Fibroblast of villous mesenchyme (primary cell): ENCODE results near the gene COX17. TPM values are rescaled to one million over a fixed set of nuclear protein-coding genes. Genes with fewer than 3 reads are reported as not detected.

Source experiments
- DNase-seq: peaks from one replicate; pipeline ENCODE4 v3.0.0-alpha.2; 2010; ENCODE audit warnings: low read depth
- H3K4me3 ChIP-seq: 2 replicates; pipeline ENCODE4 v1.5.1; 2011; ENCODE audit warnings: low read depth, mild to moderate bottlenecking, low read length
- total RNA-seq: library from RNA; depleted of rRNA; stranded (reverse); fragments of >200 nt; gene quantifications from 2 replicates; pipeline ENCODE4 v1.2.3, GENCODE V29; 2012
- TF ChIP-seq, protein P1 (sequence below): IDR thresholded peaks from 2 replicates; pipeline ENCODE4 v1.5.1; 2012; ENCODE audit warnings: low read depth, mild to moderate bottlenecking, low read length; ENCODE audit not compliant: insufficient read depth

Gene COX17
- total RNA-seq, 1 donor = 10.8 TPM

GRCh38 chr3:119626196-119626595 lies 51.0 kb downstream of the COX17 start:
- no peak overlapping the region for H3K4me3 ChIP-seq
- TF ChIP-seq, protein P1, sequence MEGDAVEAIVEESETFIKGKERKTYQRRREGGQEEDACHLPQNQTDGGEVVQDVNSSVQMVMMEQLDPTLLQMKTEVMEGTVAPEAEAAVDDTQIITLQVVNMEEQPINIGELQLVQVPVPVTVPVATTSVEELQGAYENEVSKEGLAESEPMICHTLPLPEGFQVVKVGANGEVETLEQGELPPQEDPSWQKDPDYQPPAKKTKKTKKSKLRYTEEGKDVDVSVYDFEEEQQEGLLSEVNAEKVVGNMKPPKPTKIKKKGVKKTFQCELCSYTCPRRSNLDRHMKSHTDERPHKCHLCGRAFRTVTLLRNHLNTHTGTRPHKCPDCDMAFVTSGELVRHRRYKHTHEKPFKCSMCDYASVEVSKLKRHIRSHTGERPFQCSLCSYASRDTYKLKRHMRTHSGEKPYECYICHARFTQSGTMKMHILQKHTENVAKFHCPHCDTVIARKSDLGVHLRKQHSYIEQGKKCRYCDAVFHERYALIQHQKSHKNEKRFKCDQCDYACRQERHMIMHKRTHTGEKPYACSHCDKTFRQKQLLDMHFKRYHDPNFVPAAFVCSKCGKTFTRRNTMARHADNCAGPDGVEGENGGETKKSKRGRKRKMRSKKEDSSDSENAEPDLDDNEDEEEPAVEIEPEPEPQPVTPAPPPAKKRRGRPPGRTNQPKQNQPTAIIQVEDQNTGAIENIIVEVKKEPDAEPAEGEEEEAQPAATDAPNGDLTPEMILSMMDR = no peak
- DNase-seq = no peak

- TF ChIP-seq, protein P1 = no peak
- H3K4me3 ChIP-seq = no peak overlapping the region
- DNase-seq = no peak
These were observed 51.6 kb downstream of the COX17 start for GRCh38 chr3:119625451-119626153.

GRCh38 chr3:119624002-119624720 lies 53.0 kb downstream of the COX17 start:
- TF ChIP-seq, protein P1 = no peak
- no peak for DNase-seq
- no peak overlapping the region for H3K4me3 ChIP-seq

DNA sequence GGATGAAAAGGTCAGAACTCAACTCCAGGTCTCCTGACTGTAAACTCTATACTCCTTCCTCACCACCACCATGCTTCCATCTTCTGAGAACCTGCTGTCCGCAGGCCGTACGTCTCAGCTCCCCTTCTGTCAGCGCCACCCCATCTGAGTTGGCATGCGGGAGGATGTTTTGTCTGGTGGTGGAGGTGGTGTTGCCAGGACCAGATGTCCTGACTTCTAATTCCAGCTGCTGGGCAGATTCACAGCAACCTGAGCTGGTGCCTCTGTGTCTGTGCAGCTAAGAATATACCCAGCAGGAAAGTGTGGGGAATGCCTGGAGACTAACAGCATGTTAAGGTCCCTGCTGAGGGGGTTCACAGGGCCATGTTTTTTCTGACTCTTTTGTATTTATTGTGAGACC lies 56.3 kb downstream of the COX17 start:
- TF ChIP-seq, protein P1 = no peak
- no peak overlapping the region for H3K4me3 ChIP-seq
- no peak for DNase-seq

Other genes with a start within 250 kb of the COX17 start
- 72.2 and 88.5 TPM in 2 replicates for gene TMEM39A, start 213.8 kb downstream of the COX17 start, total RNA-seq
- gene POGLUT1, start 208.4 kb downstream of the COX17 start, total RNA-seq = 14.2 and 29.8 TPM in 2 replicates
- gene TIMMDC1, start 178.9 kb downstream of the COX17 start, total RNA-seq = 44.8 and 58.7 TPM in 2 replicates
- not detected in 2 replicates for gene CD80, start 117.8 kb downstream of the COX17 start, total RNA-seq
- gene ADPRH, start 97.9 kb downstream of the COX17 start, total RNA-seq = 3.0 and 4.2 TPM in 2 replicates
- not detected in 2 replicates for gene PLA1A, start 79.5 kb downstream of the COX17 start, total RNA-seq
- gene POPDC2, start 16.8 kb downstream of the COX17 start, total RNA-seq = 1.3 TPM in 2 replicates
- gene CFAP91, start 25.6 kb upstream of the COX17 start, total RNA-seq = 0.32 and 0.43 TPM in 2 replicates
- under 0.01 TPM in 2 replicates for gene NR1I2, start 104.7 kb upstream of the COX17 start, total RNA-seq